Keratinocyte (primary cell): ENCODE measurements around the gene HSPG2.

Experiments
- EZH2 ChIP-seq: IDR thresholded peaks from one replicate; pipeline ENCODE4 v1.6.1; 2012; ENCODE audit warnings: inconsistent platforms, mild to moderate bottlenecking, low read length, moderate library complexity
- TF ChIP-seq, protein P1 (sequence below), 3 experiments: IDR thresholded peaks in 1 of 3; conservative IDR thresholded peaks in 1 of 3; optimal IDR thresholded peaks in 1 of 3; 2 replicates in 2 of 3; 3 replicates in 1 of 3; pipeline versions ENCODE3 to v1.5.1; 2011; ENCODE audit warnings: low read length in 3 of 3, mild to moderate bottlenecking in 3 of 3, moderate library complexity in 2 of 3, control low read depth in 1 of 3, inconsistent platforms in 1 of 3; ENCODE audit not compliant: insufficient read depth in 2 of 3; ENCODE audit errors: extremely low read depth in 1 of 3

- TF ChIP-seq, protein P1, sequence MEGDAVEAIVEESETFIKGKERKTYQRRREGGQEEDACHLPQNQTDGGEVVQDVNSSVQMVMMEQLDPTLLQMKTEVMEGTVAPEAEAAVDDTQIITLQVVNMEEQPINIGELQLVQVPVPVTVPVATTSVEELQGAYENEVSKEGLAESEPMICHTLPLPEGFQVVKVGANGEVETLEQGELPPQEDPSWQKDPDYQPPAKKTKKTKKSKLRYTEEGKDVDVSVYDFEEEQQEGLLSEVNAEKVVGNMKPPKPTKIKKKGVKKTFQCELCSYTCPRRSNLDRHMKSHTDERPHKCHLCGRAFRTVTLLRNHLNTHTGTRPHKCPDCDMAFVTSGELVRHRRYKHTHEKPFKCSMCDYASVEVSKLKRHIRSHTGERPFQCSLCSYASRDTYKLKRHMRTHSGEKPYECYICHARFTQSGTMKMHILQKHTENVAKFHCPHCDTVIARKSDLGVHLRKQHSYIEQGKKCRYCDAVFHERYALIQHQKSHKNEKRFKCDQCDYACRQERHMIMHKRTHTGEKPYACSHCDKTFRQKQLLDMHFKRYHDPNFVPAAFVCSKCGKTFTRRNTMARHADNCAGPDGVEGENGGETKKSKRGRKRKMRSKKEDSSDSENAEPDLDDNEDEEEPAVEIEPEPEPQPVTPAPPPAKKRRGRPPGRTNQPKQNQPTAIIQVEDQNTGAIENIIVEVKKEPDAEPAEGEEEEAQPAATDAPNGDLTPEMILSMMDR (optimal IDR thresholded peaks at IDR 0.05 in 1 of 3, IDR thresholded peaks at IDR 0.05 in 1 of 3, conservative IDR thresholded peaks at IDR 0.05 in 1 of 3; ENCODE audit: extremely low read depth in 1 of 3, insufficient read depth in 2 of 3, low read length in 3 of 3): no peak
- TF ChIP-seq EZH2: no peak
Measured at GRCh38 chr1:21910558-21911204, 26.4 kb downstream of the HSPG2 start.
